Left ventricle myocardium inferior (tissue), 1 donor: ENCODE data around the gene DESI2. TPM values are rescaled to one million over a fixed set of nuclear protein-coding genes. Genes with fewer than 3 reads are reported as not detected.
"Not testable (repeated sequence)": the region's sequence is repeated elsewhere in the genome, so short reads cannot be mapped to it uniquely, and the experiment has no call there.

Source experiments
- DNase-seq: peaks from one replicate; pipeline ENCODE4 v3.0.0-alpha.2; 2020
- H3K27ac ChIP-seq: fragments of 200-600 bp; replicated peaks from 2 replicates; pipeline ENCODE4 v1.8.0; 2021
- H3K27me3 ChIP-seq: fragments of 200-600 bp; 2 replicates; pipeline ENCODE4 v1.8.0; 2021; ENCODE audit warnings: low read depth
- H3K36me3 ChIP-seq: fragments of 200-600 bp; 2 replicates; pipeline ENCODE4 v1.8.0; 2021
- H3K4me1 ChIP-seq: fragments of 200-600 bp; 2 replicates; pipeline ENCODE4 v1.8.0; 2021
- H3K4me3 ChIP-seq: fragments of 200-600 bp; 2 replicates; pipeline ENCODE4 v1.8.0; 2021; ENCODE audit warnings: mild to moderate bottlenecking, moderate library complexity
- H3K9me3 ChIP-seq: fragments of 200-600 bp; replicated peaks from 2 replicates; pipeline ENCODE4 v1.8.0; 2021
- intact Hi-C: fragments of 100-400 bp; cut with micrococcal nuclease; formaldehyde crosslinking; loops from one replicate; pipeline ENCODE4 v1.11.0; 2022
- total RNA-seq: library from RNA; stranded (reverse); fragmentation: NEBNext Ultra II Directional; extraction: Animal tissue kit (Norgen Biotek cat#: 25700); gene quantifications from one replicate; pipeline ENCODE4 v1.2.1, GENCODE V29; 2021
- TF ChIP-seq, protein P1 (sequence below): fragments of 200-600 bp; IDR thresholded peaks from 2 replicates; pipeline ENCODE4 v1.8.0; 2021; ENCODE audit warnings: antibody characterized with exemption, mild to moderate bottlenecking, borderline replicate concordance
- donor health status: DM: no; HTN: yes; CAD: no; lungs with severe emphysema.

DESI2 gene
- total RNA-seq, 1 donor from 2014 or later, result 22.3 TPM

DNA sequence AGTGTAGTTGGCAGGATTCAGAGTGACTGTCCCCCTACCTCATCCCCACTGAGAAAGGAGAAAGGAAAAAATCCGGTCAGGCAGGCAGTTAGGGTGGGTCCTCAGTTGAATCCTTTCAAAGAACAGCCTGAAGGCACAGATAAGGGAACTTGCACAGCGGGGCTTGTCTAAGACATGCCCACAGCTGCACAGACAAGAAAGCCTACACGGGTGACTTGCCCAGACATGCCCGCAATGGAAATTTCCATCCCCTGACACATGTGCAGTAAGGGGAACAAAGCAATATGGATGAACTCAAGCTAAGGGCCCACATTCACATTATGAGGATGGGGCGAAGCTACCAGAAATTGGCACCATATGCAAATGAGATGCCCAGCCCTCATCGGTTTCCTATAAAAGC, 82.5 kb downstream of the DESI2 start:
- Histone ChIP-seq H3K27ac (no peak overlapping the region), H3K27me3 (no peaks in the 10 kb centered on the region), H3K4me3 (no peak overlapping the region), H3K4me1 (no peaks in the 10 kb centered on the region), H3K36me3 (no peaks in the 10 kb centered on the region), H3K9me3 (no peaks in the 10 kb centered on the region)
- TF ChIP-seq, protein P1, sequence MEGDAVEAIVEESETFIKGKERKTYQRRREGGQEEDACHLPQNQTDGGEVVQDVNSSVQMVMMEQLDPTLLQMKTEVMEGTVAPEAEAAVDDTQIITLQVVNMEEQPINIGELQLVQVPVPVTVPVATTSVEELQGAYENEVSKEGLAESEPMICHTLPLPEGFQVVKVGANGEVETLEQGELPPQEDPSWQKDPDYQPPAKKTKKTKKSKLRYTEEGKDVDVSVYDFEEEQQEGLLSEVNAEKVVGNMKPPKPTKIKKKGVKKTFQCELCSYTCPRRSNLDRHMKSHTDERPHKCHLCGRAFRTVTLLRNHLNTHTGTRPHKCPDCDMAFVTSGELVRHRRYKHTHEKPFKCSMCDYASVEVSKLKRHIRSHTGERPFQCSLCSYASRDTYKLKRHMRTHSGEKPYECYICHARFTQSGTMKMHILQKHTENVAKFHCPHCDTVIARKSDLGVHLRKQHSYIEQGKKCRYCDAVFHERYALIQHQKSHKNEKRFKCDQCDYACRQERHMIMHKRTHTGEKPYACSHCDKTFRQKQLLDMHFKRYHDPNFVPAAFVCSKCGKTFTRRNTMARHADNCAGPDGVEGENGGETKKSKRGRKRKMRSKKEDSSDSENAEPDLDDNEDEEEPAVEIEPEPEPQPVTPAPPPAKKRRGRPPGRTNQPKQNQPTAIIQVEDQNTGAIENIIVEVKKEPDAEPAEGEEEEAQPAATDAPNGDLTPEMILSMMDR, result no peak
- intact Hi-C loops, result no loop called here
- no peak for DNase-seq

DNA sequence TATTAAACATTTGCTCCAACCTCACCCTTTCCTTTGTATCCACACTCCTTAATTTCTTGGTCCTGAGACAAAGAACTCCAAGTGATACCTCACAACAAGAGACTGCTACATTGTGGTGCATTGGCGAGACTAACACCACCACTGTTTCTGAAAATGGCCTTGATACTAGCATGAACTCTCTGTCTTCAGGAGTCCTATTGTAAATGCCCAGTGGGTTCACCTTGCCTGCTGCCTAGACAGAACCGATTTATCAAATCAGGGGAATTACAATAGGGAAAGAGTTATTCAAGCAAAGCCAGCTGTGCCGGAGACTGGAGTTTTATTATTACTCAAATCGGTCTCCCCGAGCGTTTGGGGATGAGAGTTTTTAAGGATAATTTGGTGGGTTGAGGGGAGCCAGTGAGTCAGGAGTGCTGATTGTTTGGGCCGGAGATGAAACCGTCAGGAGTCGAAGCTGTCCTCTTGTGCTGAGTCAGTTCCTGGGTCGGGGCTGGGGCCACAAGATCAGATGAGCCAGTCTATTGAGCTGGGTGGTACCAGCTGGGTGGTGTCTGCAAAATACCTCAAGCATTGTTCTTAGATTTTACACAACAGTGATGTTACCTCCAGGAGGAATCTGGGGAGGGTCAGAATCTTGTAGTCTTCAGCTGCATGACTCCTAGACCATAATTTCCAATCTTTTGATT, 83.1 kb downstream of the DESI2 start:
- H3K36me3 ChIP-seq, result no peaks in the 10 kb centered on the region
- no peaks in the 10 kb centered on the region for H3K27me3 ChIP-seq
- no peak overlapping the region for H3K4me3 ChIP-seq
- TF ChIP-seq, protein P1, result no peak
- DNase-seq, result no peak
- no peaks in the 10 kb centered on the region for H3K4me1 ChIP-seq
- H3K9me3 ChIP-seq, result no peaks in the 10 kb centered on the region
- no peak overlapping the region for H3K27ac ChIP-seq
- intact Hi-C loops, result no loop called here

DNA sequence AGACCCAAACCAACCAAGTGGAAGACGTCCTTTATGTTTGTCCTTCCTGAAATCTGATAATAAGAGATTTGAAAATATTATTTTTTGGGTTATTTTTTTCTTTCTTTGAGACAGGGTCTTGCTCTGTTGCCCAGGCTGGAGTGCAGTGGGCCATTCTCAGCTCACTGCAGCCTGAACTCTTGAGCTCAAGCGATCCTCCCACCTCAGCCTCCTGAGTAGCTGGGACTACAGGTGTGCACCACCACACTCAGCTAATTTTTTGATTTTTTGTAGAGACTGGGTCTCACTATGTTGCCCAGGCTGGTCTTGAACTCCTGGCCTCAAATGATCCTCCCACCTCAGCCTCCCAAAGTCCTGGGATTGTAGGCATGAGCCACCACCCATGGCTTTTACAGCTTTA, 86.2 kb downstream of the DESI2 start:
- H3K4me1 ChIP-seq, H3K27ac ChIP-seq, DNase-seq, H3K4me3 ChIP-seq, H3K27me3 ChIP-seq, H3K9me3 ChIP-seq, H3K36me3 ChIP-seq, intact Hi-C loops: not testable (repeated sequence)

DNA sequence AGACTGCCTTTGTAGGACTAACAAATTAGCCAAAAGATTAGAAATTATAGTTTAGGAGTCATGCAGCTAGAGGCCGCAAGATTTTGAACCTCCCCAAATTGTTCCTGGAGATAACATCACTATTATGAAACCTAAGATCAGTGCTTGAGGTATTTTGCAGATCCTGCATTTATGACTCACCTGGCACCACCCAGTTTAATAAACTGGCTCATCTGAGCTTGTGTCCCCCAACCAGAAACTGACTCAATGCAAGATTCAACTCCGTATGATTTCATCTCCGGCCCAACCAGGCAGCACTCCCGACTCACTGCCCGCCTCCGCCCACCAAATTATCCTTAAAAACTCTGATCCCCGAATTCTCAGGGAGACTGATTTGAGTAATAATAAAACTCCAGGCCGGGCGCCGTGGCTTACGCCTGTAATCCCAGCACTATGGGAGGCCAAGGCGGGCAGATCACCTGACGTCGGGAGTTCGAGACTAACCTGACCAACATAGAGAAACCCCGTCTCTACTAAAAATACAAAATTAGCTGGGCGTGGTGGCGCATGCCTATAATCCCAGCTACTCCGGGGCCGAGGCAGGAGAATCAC, 87.2 kb downstream of the DESI2 start:
- H3K27me3 ChIP-seq, H3K4me1 ChIP-seq, H3K4me3 ChIP-seq, DNase-seq, H3K9me3 ChIP-seq, H3K36me3 ChIP-seq, H3K27ac ChIP-seq, intact Hi-C loops: not testable (repeated sequence)

DNA sequence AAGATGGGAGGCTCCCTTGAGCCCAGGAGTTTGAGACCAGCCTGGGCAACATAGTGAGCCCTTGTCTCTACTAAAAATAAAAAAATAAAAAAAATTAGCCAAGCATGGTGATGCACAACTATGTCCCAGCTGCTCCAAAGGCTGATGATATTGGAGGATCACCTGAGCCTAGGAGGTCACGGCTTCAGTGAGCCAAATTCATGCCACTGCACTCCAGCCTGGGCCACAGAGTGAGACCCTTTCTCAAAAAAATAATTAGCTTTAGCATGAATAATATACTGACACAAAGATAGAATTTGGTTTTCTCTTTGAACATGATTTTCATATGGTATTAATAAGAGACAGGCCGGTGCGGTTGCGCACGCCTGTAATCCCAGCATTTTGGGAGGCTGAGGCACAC, 88.8 kb downstream of the DESI2 start:
- no peak for DNase-seq
- H3K36me3 ChIP-seq, result no peaks in the 10 kb centered on the region
- H3K27me3 ChIP-seq, result no peaks in the 10 kb centered on the region
- no peak overlapping the region for H3K4me3 ChIP-seq
- no peaks in the 10 kb centered on the region for H3K4me1 ChIP-seq
- TF ChIP-seq, protein P1, result no peak
- H3K27ac ChIP-seq, result no peak overlapping the region
- intact Hi-C loops, result no loop called here
- no peaks in the 10 kb centered on the region for H3K9me3 ChIP-seq

DNA sequence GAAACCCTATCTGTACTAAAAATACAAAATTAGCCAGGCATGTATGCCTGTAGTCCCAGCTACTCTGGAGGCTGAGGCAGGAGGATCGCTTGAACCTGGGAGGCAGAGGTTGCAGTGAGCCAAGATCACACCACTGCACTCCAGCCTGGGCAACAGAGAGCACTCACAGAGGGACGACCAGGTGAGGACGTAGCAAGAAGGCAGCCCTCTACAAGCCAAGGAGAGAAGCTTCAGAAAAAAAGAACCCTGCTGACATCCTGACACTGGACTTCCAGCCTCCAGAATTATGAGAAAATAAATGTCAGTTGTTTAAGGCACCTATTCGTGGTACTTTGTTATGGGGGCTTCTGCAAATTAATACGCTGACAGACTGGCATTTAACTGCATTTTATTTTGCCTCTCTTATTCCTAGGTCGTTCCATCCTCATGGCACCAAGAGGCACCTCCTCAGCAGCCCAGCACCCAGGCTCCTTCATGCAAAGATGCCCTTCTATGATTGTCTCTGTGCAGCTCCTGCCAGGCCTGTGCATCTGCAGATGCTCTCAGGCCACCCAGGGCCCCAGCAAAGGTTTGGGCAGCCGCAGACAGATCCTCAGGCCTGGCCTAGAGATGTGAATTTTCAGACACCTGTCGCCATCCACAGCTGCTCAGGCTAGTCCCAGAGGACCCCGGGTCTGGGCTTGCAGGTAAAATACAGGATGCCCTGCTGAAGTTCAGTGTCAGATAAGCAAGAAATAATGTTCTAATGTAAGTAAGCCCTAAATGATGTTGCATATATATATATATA, 96.5 kb downstream of the DESI2 start:
- intact Hi-C loops, result no loop called here

More for the DNA sequence above, 96.5 kb downstream of the DESI2 start:
- Histone ChIP-seq H3K27me3 (no peaks in the 10 kb centered on the region), H3K27ac (no peak overlapping the region), H3K36me3 (no peaks in the 10 kb centered on the region), H3K9me3 (peaks cover 5% of the 10 kb centered on the region), H3K4me1 (no peaks in the 10 kb centered on the region), H3K4me3 (no peak overlapping the region)
- no peak for DNase-seq
- TF ChIP-seq, protein P1, result no peak
